Jurkat, Clone E6-1 (cell line): ENCODE measurements around the gene SEC62.

Source experiments
- DNase-seq: peaks from one replicate; pipeline ENCODE4 v3.0.0-alpha.2; 2011; ENCODE audit warnings: low read depth, low spot score
- H3K4me3 ChIP-seq: 2 replicates; pipeline ENCODE4 v1.5.1; 2011; ENCODE audit warnings: mild to moderate bottlenecking, low read length, control low read depth, moderate library complexity

The SEC62 gene

DNA sequence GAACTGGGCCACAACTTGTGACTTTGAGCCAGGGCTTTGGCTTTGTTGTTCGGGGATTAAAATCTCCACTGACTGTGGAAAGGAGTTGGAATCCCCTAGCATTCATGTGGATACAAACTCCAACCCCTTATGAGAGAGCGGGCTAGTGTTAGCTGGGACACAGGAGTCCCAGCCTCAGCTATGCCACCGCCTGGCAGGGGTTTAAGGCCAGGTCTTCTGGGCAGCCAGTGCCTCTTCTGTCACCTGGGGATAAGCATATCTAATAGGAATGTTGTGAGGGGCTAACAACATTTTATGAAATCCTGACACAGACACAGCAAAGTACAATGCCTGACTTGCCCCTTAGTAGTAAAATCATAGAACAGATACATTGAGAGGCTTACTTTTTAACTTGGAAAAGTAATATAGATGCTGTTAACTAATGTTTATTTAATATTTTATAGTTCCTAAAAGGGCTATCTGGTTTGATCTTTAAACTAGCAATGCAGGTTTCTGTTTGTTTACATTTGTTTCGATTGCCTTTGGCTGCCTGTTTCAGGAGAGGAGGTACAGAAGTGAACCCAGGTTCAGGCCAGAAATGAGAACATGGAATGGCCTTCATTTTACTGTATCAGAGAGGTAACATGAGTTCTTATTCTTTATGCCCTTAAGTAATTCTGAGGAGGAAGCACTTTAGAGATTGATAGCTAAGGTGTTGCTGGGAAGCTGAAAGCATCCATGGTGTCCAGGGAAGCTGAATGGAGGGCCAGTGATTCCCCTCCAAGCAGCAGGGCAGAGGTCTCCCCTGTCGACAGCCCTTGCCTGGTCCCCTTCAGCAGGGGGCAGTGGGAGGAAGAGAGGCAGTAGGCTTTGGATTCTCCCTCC, 79.9 kb downstream of the SEC62 start:
- DNase-seq: no peak
- no peak overlapping the region for H3K4me3 ChIP-seq

GRCh38 chr3:170047133-170047404, 80.5 kb downstream of the SEC62 start:
- DNase-seq: no peak
- H3K4me3 ChIP-seq: no peak overlapping the region
